HL-60 (cell line): Measurements from ENCODE around the gene NFE2L2.
A peak's percentile ranks its signal among the peaks of the same experiment; 100 is the strongest.

Experiments used
- DNase-seq, 2 experiments: peaks; one replicate each; pipeline ENCODE4 v3.0.0-alpha.2; 2010 to 2020; ENCODE audit warnings: low read depth in 1 of 2, low spot score in 1 of 2
- H3K27ac ChIP-seq: fragments of 250-450 bp; sonication (Bioruptor Pico); replicated peaks from 2 replicates; pipeline ENCODE4 v1.5.1; 2020; ENCODE audit warnings: mild to moderate bottlenecking, moderate library complexity
- H3K27me3 ChIP-seq: fragments of 250-450 bp; sonication (Bioruptor Pico); 2 replicates; pipeline ENCODE4 v1.5.1; 2021; ENCODE audit warnings: mild to moderate bottlenecking, moderate library complexity; ENCODE audit not compliant: insufficient read depth, poor library complexity, severe bottlenecking
- H3K4me3 ChIP-seq: replicated peaks from 2 replicates; pipeline ENCODE4 v1.5.1; 2011; ENCODE audit warnings: mild to moderate bottlenecking, control low read depth, low read length; ENCODE audit not compliant: insufficient read depth
- CTCF ChIP-seq: IDR thresholded peaks from one replicate; pipeline ENCODE4 v1.5.1; 2011; ENCODE audit warnings: low read length, control low read depth, inconsistent platforms; ENCODE audit not compliant: insufficient read depth
- GABPA ChIP-seq: IDR thresholded peaks from 2 replicates; pipeline ENCODE4 v1.6.1; 2012; ENCODE audit warnings: low read depth
- POLR2AphosphoS5 ChIP-seq: IDR thresholded peaks from 2 replicates; pipeline ENCODE4 v1.6.1; 2012; ENCODE audit warnings: low read depth
- REST ChIP-seq: IDR thresholded peaks from 2 replicates; pipeline ENCODE4 v1.6.1; 2012; ENCODE audit warnings: low read depth; ENCODE audit not compliant: insufficient replicate concordance
- SPI1 ChIP-seq: IDR thresholded peaks from 2 replicates; pipeline ENCODE4 v1.6.1; 2012; ENCODE audit warnings: low read depth, mild to moderate bottlenecking, borderline replicate concordance

NFE2L2 gene

GRCh38 chr2:177302552-177302951, 38.0 kb upstream of the NFE2L2 start:
- no peak overlapping the region for H3K27ac ChIP-seq
- no peak overlapping the region for H3K4me3 ChIP-seq
- no peak for DNase-seq
- no peaks in the 10 kb centered on the region for H3K27me3 ChIP-seq
- TF ChIP-seq REST (no peak), SPI1 (no peak), POLR2AphosphoS5 (no peak), GABPA (no peak)

- no peak for TF ChIP-seq GABPA
- TF ChIP-seq POLR2AphosphoS5, result no peak
- TF ChIP-seq SPI1, result no peak
- no peak for TF ChIP-seq REST
- TF ChIP-seq CTCF, result no peak
- H3K27ac ChIP-seq, result no peak overlapping the region
- H3K27me3 ChIP-seq, result no peaks in the 10 kb centered on the region
- H3K4me3 ChIP-seq, result no peak overlapping the region
- no peak for DNase-seq
Measured at GRCh38 chr2:177298191-177298590, 33.7 kb upstream of the NFE2L2 start.

- H3K27me3 ChIP-seq, result no peaks in the 10 kb centered on the region
- H3K27ac ChIP-seq, result no peak overlapping the region
- TF ChIP-seq CTCF (peak; percentile 0), REST (no peak)
- H3K4me3 ChIP-seq, result no peak overlapping the region
- DNase-seq, result no peak
Measured at GRCh38 chr2:177296040-177296439, 31.5 kb upstream of the NFE2L2 start.

GRCh38 chr2:177295484-177295883, 31.0 kb upstream of the NFE2L2 start:
- H3K27ac ChIP-seq, result peak overlapping the region; percentile 22; the same call in 1 of the 2 replicates

More at GRCh38 chr2:177295484-177295883, 31.0 kb upstream of the NFE2L2 start:
- no peak overlapping the region for H3K4me3 ChIP-seq
- no peak for TF ChIP-seq REST
- no peak for TF ChIP-seq GABPA
- TF ChIP-seq SPI1, result no peak
- no peak for TF ChIP-seq CTCF
- no peak for TF ChIP-seq POLR2AphosphoS5
- H3K27me3 ChIP-seq, result no peaks in the 10 kb centered on the region
- no peak for DNase-seq
